ENCODE measurements around the gene ZSWIM9. TPM values are rescaled to one million over a fixed set of nuclear protein-coding genes. Genes with fewer than 3 reads are reported as not detected.
A peak's percentile ranks its signal among the peaks of the same experiment; 100 is the strongest.

ZSWIM9 gene
- total and polyA plus RNA-seq, 2 donors (not counting 1 experiment from before 2014, with no cell fraction given), result 0.39 to 5.1 TPM

GRCh38 chr19:48154003-48154402 lies 16.5 kb upstream of the ZSWIM9 start:
- no peak overlapping the region for H3K9ac ChIP-seq (ENCODE audit: insufficient read depth, low read length)
- DNase-seq (ENCODE audit: low read depth in 2 of 2), result no peak
- no peak for TF ChIP-seq EZH2 (IDR thresholded peaks at IDR 0.05; ENCODE audit: low read length, missing control alignments)
- TF ChIP-seq, protein P1, sequence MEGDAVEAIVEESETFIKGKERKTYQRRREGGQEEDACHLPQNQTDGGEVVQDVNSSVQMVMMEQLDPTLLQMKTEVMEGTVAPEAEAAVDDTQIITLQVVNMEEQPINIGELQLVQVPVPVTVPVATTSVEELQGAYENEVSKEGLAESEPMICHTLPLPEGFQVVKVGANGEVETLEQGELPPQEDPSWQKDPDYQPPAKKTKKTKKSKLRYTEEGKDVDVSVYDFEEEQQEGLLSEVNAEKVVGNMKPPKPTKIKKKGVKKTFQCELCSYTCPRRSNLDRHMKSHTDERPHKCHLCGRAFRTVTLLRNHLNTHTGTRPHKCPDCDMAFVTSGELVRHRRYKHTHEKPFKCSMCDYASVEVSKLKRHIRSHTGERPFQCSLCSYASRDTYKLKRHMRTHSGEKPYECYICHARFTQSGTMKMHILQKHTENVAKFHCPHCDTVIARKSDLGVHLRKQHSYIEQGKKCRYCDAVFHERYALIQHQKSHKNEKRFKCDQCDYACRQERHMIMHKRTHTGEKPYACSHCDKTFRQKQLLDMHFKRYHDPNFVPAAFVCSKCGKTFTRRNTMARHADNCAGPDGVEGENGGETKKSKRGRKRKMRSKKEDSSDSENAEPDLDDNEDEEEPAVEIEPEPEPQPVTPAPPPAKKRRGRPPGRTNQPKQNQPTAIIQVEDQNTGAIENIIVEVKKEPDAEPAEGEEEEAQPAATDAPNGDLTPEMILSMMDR (conservative IDR thresholded peaks at IDR 0.05 in 1 of 2, IDR thresholded peaks at IDR 0.05 in 1 of 2; ENCODE audit: low read depth in 1 of 2, low read length in 2 of 2), result no peak
- no peaks in the 10 kb centered on the region for H3K4me1 ChIP-seq (ENCODE audit: control insufficient read depth, extremely low read depth, insufficient read depth, low read length)
- no peaks in the 10 kb centered on the region for H3K79me2 ChIP-seq (ENCODE audit: control insufficient read depth, insufficient read depth, low read length)
- H4K20me1 ChIP-seq (ENCODE audit: control insufficient read depth, extremely low read depth, insufficient read depth, low read length), result no peaks in the 10 kb centered on the region
- H3K36me3 ChIP-seq (ENCODE audit: control insufficient read depth, insufficient read depth, low read length), result peaks cover 2% of the 10 kb centered on the region
- no peak overlapping the region for H3K27ac ChIP-seq (ENCODE audit: insufficient read depth, low read length)
- H2AFZ ChIP-seq (ENCODE audit: low read length), result peak overlapping the region; percentile 5
- no peak overlapping the region for H3K4me2 ChIP-seq (ENCODE audit: extremely low read depth, insufficient read depth, low read length)
- H3K9me3 ChIP-seq (ENCODE audit: control insufficient read depth, insufficient read depth, low read depth, low read length), result no peaks in the 10 kb centered on the region
- no peaks in the 10 kb centered on the region for H3K27me3 ChIP-seq (ENCODE audit: control insufficient read depth, insufficient read depth, low read length)
- H3K4me3 ChIP-seq (replicated peaks in 1 of 4; ENCODE audit: control extremely low read depth in 1 of 4, insufficient read depth in 1 of 4, low read depth in 3 of 4, low read length in 4 of 4), result no peak overlapping the region

DNA sequence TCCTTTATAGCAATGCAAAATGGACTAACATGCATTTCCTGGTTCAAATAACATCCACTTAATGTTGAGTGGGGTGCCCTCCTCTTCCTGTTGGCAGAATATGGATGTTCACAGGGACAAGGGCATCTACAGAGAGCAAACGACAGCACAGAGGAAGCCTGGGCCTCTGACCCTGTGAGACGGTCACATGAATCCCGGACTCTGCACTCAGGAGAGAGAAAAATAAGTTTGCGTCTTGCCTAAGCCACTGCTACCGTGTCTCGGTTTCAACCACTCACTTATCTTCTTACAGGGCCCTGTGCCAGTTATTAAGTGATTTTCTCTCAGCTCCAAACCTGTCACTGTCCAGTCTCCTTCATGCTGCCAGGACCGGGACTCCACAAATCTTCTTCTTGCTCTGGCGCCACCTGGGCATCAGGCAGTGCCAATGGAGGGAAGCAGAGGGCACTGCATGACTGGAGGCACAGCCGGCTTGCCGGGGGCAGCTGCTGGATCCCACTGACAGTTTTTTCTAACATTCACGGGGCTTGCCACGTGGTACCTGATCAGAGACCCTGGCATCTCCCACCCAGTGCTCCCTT lies 12.2 kb upstream of the ZSWIM9 start:
- Histone ChIP-seq H3K79me2 (ENCODE audit: control insufficient read depth, insufficient read depth, low read length) (no peaks in the 10 kb centered on the region), H3K4me2 (ENCODE audit: extremely low read depth, insufficient read depth, low read length) (no peak overlapping the region)

GRCh38 chr19:48168689-48169088 lies 1.8 kb upstream of the ZSWIM9 start:
- Histone ChIP-seq H2AFZ (ENCODE audit: low read length) (no peak overlapping the region), H3K9me3 (ENCODE audit: control insufficient read depth, insufficient read depth, low read depth, low read length) (no peaks in the 10 kb centered on the region), H3K27ac (ENCODE audit: insufficient read depth, low read length) (no peak overlapping the region), H3K27me3 (ENCODE audit: control insufficient read depth, insufficient read depth, low read length) (no peaks in the 10 kb centered on the region), H3K36me3 (ENCODE audit: control insufficient read depth, insufficient read depth, low read length) (no peaks in the 10 kb centered on the region), H3K4me1 (ENCODE audit: control insufficient read depth, extremely low read depth, insufficient read depth, low read length) (peaks cover 2% of the 10 kb centered on the region), H3K4me2 (ENCODE audit: extremely low read depth, insufficient read depth, low read length) (no peak overlapping the region), H4K20me1 (ENCODE audit: control insufficient read depth, extremely low read depth, insufficient read depth, low read length) (no peaks in the 10 kb centered on the region), H3K4me3 (replicated peaks in 1 of 4; ENCODE audit: control extremely low read depth in 1 of 4, insufficient read depth in 1 of 4, low read depth in 3 of 4, low read length in 4 of 4) (no peak overlapping the region), H3K79me2 (ENCODE audit: control insufficient read depth, insufficient read depth, low read length) (peaks cover 26% of the 10 kb centered on the region), H3K9ac (ENCODE audit: insufficient read depth, low read length) (no peak overlapping the region)
- no peak for TF ChIP-seq EZH2 (IDR thresholded peaks at IDR 0.05; ENCODE audit: low read length, missing control alignments)
- TF ChIP-seq, protein P1 (conservative IDR thresholded peaks at IDR 0.05 in 1 of 2, IDR thresholded peaks at IDR 0.05 in 1 of 2; ENCODE audit: low read depth in 1 of 2, low read length in 2 of 2), result no peak
- DNase-seq (ENCODE audit: low read depth in 2 of 2), result no peak

More for the DNA sequence above, 12.2 kb upstream of the ZSWIM9 start:
- H3K36me3 ChIP-seq (ENCODE audit: control insufficient read depth, insufficient read depth, low read length), result no peaks in the 10 kb centered on the region
- no peaks in the 10 kb centered on the region for H3K4me1 ChIP-seq (ENCODE audit: control insufficient read depth, extremely low read depth, insufficient read depth, low read length)
- TF ChIP-seq, protein P1 (conservative IDR thresholded peaks at IDR 0.05 in 1 of 2, IDR thresholded peaks at IDR 0.05 in 1 of 2; ENCODE audit: low read depth in 1 of 2, low read length in 2 of 2), result no peak
- no peak for TF ChIP-seq EZH2 (IDR thresholded peaks at IDR 0.05; ENCODE audit: low read length, missing control alignments)
- H3K9ac ChIP-seq (ENCODE audit: insufficient read depth, low read length), result no peak overlapping the region
- no peaks in the 10 kb centered on the region for H3K27me3 ChIP-seq (ENCODE audit: control insufficient read depth, insufficient read depth, low read length)
- no peaks in the 10 kb centered on the region for H4K20me1 ChIP-seq (ENCODE audit: control insufficient read depth, extremely low read depth, insufficient read depth, low read length)
- DNase-seq (ENCODE audit: low read depth in 2 of 2), result no peak
- H3K9me3 ChIP-seq (ENCODE audit: control insufficient read depth, insufficient read depth, low read depth, low read length), result no peaks in the 10 kb centered on the region
- no peak overlapping the region for H2AFZ ChIP-seq (ENCODE audit: low read length)
- no peak overlapping the region for H3K4me3 ChIP-seq (replicated peaks in 1 of 4; ENCODE audit: control extremely low read depth in 1 of 4, insufficient read depth in 1 of 4, low read depth in 3 of 4, low read length in 4 of 4)
- H3K27ac ChIP-seq (ENCODE audit: insufficient read depth, low read length), result no peak overlapping the region

Data from fibroblast of lung (primary cell).